ENCODE data around the gene GNL3. TPM values are rescaled to one million over a fixed set of nuclear protein-coding genes. Genes with fewer than 3 reads are reported as not detected.

Gene GNL3
- total RNA-seq, 1 experiment from 2014 or later, result 88.9 TPM

GRCh38 chr3:52721730-52722008 is 35.8 kb downstream of the GNL3 start:
- no peaks in the 10 kb centered on the region for H3K27me3 ChIP-seq (ENCODE audit: control insufficient read depth, insufficient read depth, low read length)
- H3K4me3 ChIP-seq (ENCODE audit: low read depth in 2 of 2, low read length in 2 of 2), result no peak overlapping the region
- H3K9me3 ChIP-seq (ENCODE audit: control insufficient read depth, insufficient read depth, low read depth, low read length), result no peaks in the 10 kb centered on the region
- TF ChIP-seq POLR2AphosphoS5 (IDR thresholded peaks at IDR 0.05; ENCODE audit: low read depth, low read length) (no peak), CTCF (IDR thresholded peaks at IDR 0.05) (no peak), TCF7L2 (IDR thresholded peaks at IDR 0.05; ENCODE audit: low read depth, low read length) (no peak), SIN3A (IDR thresholded peaks at IDR 0.05; ENCODE audit: borderline replicate concordance, insufficient read depth, low read depth, low read length) (no peak), REST (IDR thresholded peaks at IDR 0.05; ENCODE audit: insufficient read depth in 1 of 2, low read depth in 2 of 2, low read length in 1 of 2) (no peak)
- DNase-seq (ENCODE audit: low read depth, low spot score) (no peak), ATAC-seq (no peak)
- CTCF ChIA-PET, result no interaction called here
- in situ Hi-C loops (cut with HindIII; ENCODE audit: low pct_unique_long_range_greater_than_20kb, low sequenced_read_pairs), result no loop called here
- no peaks in the 10 kb centered on the region for H3K36me3 ChIP-seq (ENCODE audit: control insufficient read depth, insufficient read depth, low read length)
- H3K27ac ChIP-seq (ENCODE audit: low read length), result no peak overlapping the region
- BruUV-seq (replicated peaks), result no TSS peak
- POLR2A ChIA-PET, result no interaction called here
- no peaks in the 10 kb centered on the region for H3K4me1 ChIP-seq (ENCODE audit: control insufficient read depth, insufficient read depth, low read length)
- intact Hi-C loops (cut with micrococcal nuclease; ENCODE audit: unreplicated experiment), result no loop called here

GRCh38 chr3:52722491-52722890 is 36.7 kb downstream of the GNL3 start:
- Histone ChIP-seq H3K9me3 (ENCODE audit: control insufficient read depth, insufficient read depth, low read depth, low read length) (no peaks in the 10 kb centered on the region), H3K27me3 (ENCODE audit: control insufficient read depth, insufficient read depth, low read length) (no peaks in the 10 kb centered on the region), H3K4me3 (ENCODE audit: low read depth in 2 of 2, low read length in 2 of 2) (no peak overlapping the region), H3K36me3 (ENCODE audit: control insufficient read depth, insufficient read depth, low read length) (no peaks in the 10 kb centered on the region), H3K27ac (ENCODE audit: low read length) (no peak overlapping the region), H3K4me1 (ENCODE audit: control insufficient read depth, insufficient read depth, low read length) (no peaks in the 10 kb centered on the region)
- in situ Hi-C loops (cut with HindIII; ENCODE audit: low pct_unique_long_range_greater_than_20kb, low sequenced_read_pairs), result no loop called here
- TF ChIP-seq REST (IDR thresholded peaks at IDR 0.05; ENCODE audit: insufficient read depth in 1 of 2, low read depth in 2 of 2, low read length in 1 of 2) (no peak), CTCF (IDR thresholded peaks at IDR 0.05) (no peak), TCF7L2 (IDR thresholded peaks at IDR 0.05; ENCODE audit: low read depth, low read length) (no peak), SIN3A (IDR thresholded peaks at IDR 0.05; ENCODE audit: borderline replicate concordance, insufficient read depth, low read depth, low read length) (no peak), POLR2AphosphoS5 (IDR thresholded peaks at IDR 0.05; ENCODE audit: low read depth, low read length) (no peak)
- DNase-seq (ENCODE audit: low read depth, low spot score) (no peak), ATAC-seq (no peak)
- BruUV-seq (replicated peaks), result no TSS peak
- POLR2A ChIA-PET, result no interaction called here
- CTCF ChIA-PET, result no interaction called here
- intact Hi-C loops (cut with micrococcal nuclease; ENCODE audit: unreplicated experiment), result no loop called here
